Measurements from ENCODE around the gene CPSF7. TPM values are rescaled to one million over a fixed set of nuclear protein-coding genes. Genes with fewer than 3 reads are reported as not detected.

Gene CPSF7
- total and polyA plus RNA-seq, 10 of the 15 experiments (the other 5 are each of a cell fraction or from before 2014, with no cell fraction given): 14.9 to 93.1 (median 60.9) TPM

- no peak for TF ChIP-seq RELB (IDR thresholded peaks at IDR 0.05; ENCODE audit: low read depth)
Measured at GRCh38 chr11:61364012-61364675, 65.6 kb downstream of the CPSF7 start (continued).

- Histone ChIP-seq H3K9ac (ENCODE audit: control insufficient read depth, insufficient read depth, low read length) (peak overlapping the region; percentile 91), H3K4me2 (ENCODE audit: control insufficient read depth, insufficient read depth) (peak overlapping the region; percentile 89), H3K79me2 (ENCODE audit: control insufficient read depth, insufficient read depth, low read length) (peaks cover 51% of the 10 kb centered on the region), H3K9me3 (replicated peaks; ENCODE audit: control insufficient read depth, insufficient read depth, low read length) (no peaks in the 10 kb centered on the region), H2AFZ (ENCODE audit: control insufficient read depth, low read depth, low read length) (peak overlapping the region; percentile 99), H3K4me1 (ENCODE audit: control insufficient read depth, insufficient read depth, low read length) (peaks cover 23% of the 10 kb centered on the region), H3K27me3 (replicated peaks in 1 of 2; ENCODE audit: control insufficient read depth in 2 of 2, insufficient read depth in 2 of 2, low read length in 1 of 2) (no peaks in the 10 kb centered on the region), H4K20me1 (ENCODE audit: control insufficient read depth, insufficient read depth) (no peaks in the 10 kb centered on the region), H3K27ac (ENCODE audit: control insufficient read depth, insufficient read depth) (peak overlapping the region; percentile 98), H3K36me3 (ENCODE audit: control insufficient read depth in 2 of 2, insufficient read depth in 2 of 2, low read length in 1 of 2) (peaks cover 8 to 14% of the 10 kb centered on the region in 2 experiments), H3K4me3 (peak overlapping the region; percentile 99)
- FAIRE-seq (peak; percentile 7), ATAC-seq (peak; percentile 6), DNase-seq (ENCODE audit: low read depth, low spot score) (no peak)
- ChIA-PET SMC1A (ENCODE audit: uncharacterized antibody, unreplicated experiment) (interaction anchor here (0.6 to 12.8 kb wide), 7 partner anchors 8 to 422 kb away, joined by 3 to 243 read pairs (median 8); partner anchors contain the start of genes DDB1, TKFC, TMEM216 and VWCE), POLR2A (interaction anchor here (1.2 to 8.7 kb wide), 7 partner anchors 6 to 321 kb away, joined by 3 to 111 read pairs (median 21); partner anchors contain the start of genes DDB1, TKFC and TMEM216), CTCF (interaction anchor here (1.2 to 23.9 kb wide), 4 partner anchors 9 to 24 kb away, joined by 3 to 387 read pairs (median 156); no protein-coding TSS in a partner anchor), RAD21 (ENCODE audit: unreplicated experiment) (interaction anchor here (5.5 to 13.0 kb wide), 3 partner anchors 6 to 27 kb away, joined by 43 to 172 read pairs (median 72); partner anchors contain the start of genes DDB1 and TKFC)
- TSS peak; percentile 85 for BruUV-seq (replicated peaks)
- TF ChIP-seq CEBPB (IDR thresholded peaks at IDR 0.05; ENCODE audit: borderline replicate concordance in 1 of 2, low read depth in 2 of 2, low read length in 2 of 2) (no peak), ZSCAN29 (IDR thresholded peaks at IDR 0.05) (no peak), LARP7 (IDR thresholded peaks at IDR 0.05) (0 out of 2 replicates have a peak, but pooled peaks have one; percentile 13)
- 1% methylated on average over 12 of the region's 12 CpGs for WGBS (ENCODE audit: insufficient coverage, insufficient replicate concordance, low lambda C conversion rate, missing lambda C conversion rate)
- intact Hi-C loops (cut with micrococcal nuclease; ENCODE audit: unreplicated experiment) (loop anchor here (1.0 kb wide), 1 partner anchor 29 kb away; the partner anchor contains the start of genes DDB1 and TKFC), in situ Hi-C loops (cut with MboI) (no loop called here)
Measured at GRCh38 chr11:61362542-61362875, 67.3 kb downstream of the CPSF7 start.
